Activated CD8-positive, alpha-beta memory T cell treated with anti-CD3 and anti-CD28 coated beads, Interleukin-2, amount 50 U/mL, for 24 hours (primary cell): ENCODE results near the gene HPS1.
"Not testable (repeated sequence)": the region's sequence is repeated elsewhere in the genome, so short reads cannot be mapped to it uniquely, and the experiment has no call there.

Experiments used
- DNase-seq: peaks from one replicate; pipeline ENCODE4 v3.0.0-alpha.2; 2020; ENCODE audit errors: extremely low read depth

Gene HPS1

GRCh38 chr10:98390406-98390805 lies 56.3 kb downstream of the HPS1 start:
- DNase-seq = no peak

- no peak for DNase-seq
Observed at GRCh38 chr10:98389398-98389797, 57.3 kb downstream of the HPS1 start.

GRCh38 chr10:98388101-98388655 lies 58.6 kb downstream of the HPS1 start:
- DNase-seq = no peak

- DNase-seq = no peak
Observed at GRCh38 chr10:98384531-98385133, 62.1 kb downstream of the HPS1 start.

GRCh38 chr10:98383869-98384268 lies 62.9 kb downstream of the HPS1 start:
- no peak for DNase-seq

GRCh38 chr10:98383134-98383667 lies 63.5 kb downstream of the HPS1 start:
- DNase-seq = not testable (repeated sequence)

GRCh38 chr10:98382691-98383101 lies 64.0 kb downstream of the HPS1 start:
- no peak for DNase-seq

GRCh38 chr10:98380493-98381339 lies 66.0 kb downstream of the HPS1 start:
- no peak for DNase-seq

GRCh38 chr10:98378722-98379121 lies 68.0 kb downstream of the HPS1 start:
- no peak for DNase-seq

- DNase-seq = no peak
Observed at GRCh38 chr10:98377536-98377935, 69.2 kb downstream of the HPS1 start.

GRCh38 chr10:98377001-98377400 lies 69.7 kb downstream of the HPS1 start:
- no peak for DNase-seq

DNA sequence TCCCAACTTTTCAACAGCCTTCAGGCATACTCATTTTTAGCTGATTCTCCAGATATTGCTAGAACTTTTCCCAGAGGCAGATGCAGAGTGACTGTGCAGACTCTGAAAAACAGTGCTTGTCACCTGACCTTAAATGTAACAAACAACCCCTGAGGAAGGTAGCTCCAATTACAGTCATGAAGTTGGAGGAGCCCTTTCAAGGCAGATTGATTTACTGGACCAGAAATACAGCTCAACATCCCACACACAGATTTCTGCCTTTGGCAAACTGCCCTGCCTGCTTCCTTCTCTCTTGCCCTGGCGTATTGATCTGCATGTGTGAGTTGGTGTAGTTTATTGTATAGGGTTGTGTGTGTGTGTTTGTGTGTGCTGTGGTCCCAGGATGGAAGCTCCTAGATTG lies 70.2 kb downstream of the HPS1 start:
- no peak for DNase-seq

- DNase-seq = no peak
Observed at GRCh38 chr10:98374217-98374985, 72.3 kb downstream of the HPS1 start.

DNA sequence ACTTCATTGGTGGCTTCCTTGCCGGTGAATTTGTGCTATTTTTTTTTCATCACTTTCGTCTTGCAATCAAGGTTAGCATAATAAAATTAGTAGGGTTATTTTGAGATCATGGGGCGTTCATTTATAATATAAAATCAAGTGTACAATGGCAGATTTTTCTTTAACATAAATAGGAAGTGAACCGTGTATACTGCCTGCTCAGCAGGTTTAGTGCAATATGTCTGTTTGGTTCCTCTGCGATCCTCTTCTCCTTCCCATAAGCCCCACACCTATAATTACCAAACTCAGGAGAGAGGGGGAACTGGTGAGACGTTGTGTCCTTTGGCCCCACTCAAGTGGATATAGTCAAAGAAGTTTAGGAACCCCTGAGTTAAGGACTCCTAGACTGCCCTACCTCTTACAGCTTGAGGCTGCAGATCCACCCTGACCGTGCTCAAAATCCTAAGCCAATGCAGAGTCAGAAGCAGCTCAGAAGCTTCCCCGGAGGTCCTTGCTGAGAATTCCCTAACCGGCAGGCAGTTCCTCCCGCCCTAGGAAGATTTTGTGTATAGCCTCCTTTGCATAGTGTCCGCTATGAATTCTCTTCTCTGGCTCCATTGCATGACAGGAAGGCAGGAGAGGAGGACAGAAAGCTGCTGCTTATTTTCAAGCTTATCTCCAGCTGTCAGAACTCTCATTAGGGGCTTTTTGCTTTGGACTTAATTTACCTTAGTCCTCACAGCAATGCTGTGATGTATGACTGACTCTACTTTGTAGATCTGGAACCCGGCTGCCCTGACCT lies 73.3 kb downstream of the HPS1 start:
- no peak for DNase-seq

- DNase-seq = no peak
Observed at GRCh38 chr10:98370831-98371820, 75.6 kb downstream of the HPS1 start.

DNA sequence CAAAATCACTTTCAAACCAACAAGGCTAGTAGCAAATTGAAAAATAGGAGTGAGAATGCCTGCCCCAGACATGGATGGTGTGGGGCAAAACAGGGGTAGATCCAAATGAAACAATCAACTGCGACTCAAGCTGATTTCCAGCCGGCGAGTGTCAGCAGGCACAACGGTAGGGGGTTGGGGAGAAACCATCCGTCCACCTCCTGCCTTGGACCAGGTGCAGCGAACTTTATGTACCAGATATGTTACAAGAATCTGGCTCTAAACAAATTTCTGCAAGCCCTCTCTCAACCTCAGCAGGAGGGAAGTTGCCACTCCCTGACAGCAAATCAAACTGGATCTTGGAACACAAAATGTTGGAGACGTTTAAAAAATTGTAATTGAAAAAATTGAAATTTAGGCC lies 76.9 kb downstream of the HPS1 start:
- DNase-seq = no peak

DNA sequence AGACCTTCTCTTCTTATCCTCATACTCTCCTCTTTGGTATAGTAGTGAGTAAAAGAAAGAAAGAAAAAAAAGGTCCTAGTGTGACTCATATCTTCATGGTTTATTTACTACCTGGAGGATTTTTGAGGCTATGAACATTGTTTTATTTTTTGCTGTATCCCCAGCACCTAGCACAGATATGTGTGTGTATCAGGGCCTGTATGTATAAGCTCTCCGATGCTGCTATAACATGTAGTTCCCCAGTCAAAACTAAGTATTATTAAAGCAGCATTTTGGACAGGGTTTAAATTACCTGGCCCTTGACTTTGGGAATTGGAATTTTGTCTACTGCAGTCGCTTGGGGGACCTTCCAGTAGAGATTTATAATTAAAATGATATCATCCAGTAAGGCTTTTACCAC lies 78.1 kb downstream of the HPS1 start:
- no peak for DNase-seq

GRCh38 chr10:98367604-98368451 lies 78.9 kb downstream of the HPS1 start:
- no peak for DNase-seq
